Panc1 (cell line): ENCODE data around the gene IL17RE. TPM values are rescaled to one million over a fixed set of nuclear protein-coding genes. Genes with fewer than 3 reads are reported as not detected.

ENCODE experiments used
- ATAC-seq: fragments of 200-7000 bp; cut with Tn5 transposase; 2 replicates; pipeline ENCODE4 v1.9.1; 2020; ENCODE audit warnings: mild to moderate bottlenecking, moderate library complexity
- BruUV-seq: library from RNA; stranded (reverse); fragments of 400-500 nt; replicated peaks from 2 replicates; lab custom pipeline; 2021; lab: Mats Ljungman, UMichigan
- CTCF ChIA-PET: fragments of 300-600 bp; sonication (Branson Sonifier 250); formaldehyde crosslinking; loops from one replicate; lab custom pipeline; 2022; ENCODE audit warnings: antibody characterized with exemption; lab: Charles Lee
- POLR2A ChIA-PET: fragments of 300-600 bp; sonication (Branson Sonifier 250); formaldehyde crosslinking; loops from one replicate; lab custom pipeline; 2022; ENCODE audit warnings: antibody characterized with exemption; lab: Charles Lee
- DNase-seq: peaks from one replicate; pipeline ENCODE4 v3.0.0-alpha.2; 2010; ENCODE audit warnings: low read depth, low spot score
- H3K27ac ChIP-seq: 2 replicates; pipeline ENCODE4 v1.5.1; 2011; ENCODE audit warnings: mild to moderate bottlenecking, low read length, inconsistent platforms
- H3K27me3 ChIP-seq: fragments of 200-500 bp; sonication (Bioruptor generic); 2 replicates; pipeline ENCODE4 v1.6.0; 2014; ENCODE audit warnings: low read length, inconsistent platforms; ENCODE audit not compliant: control insufficient read depth, insufficient read depth
- H3K36me3 ChIP-seq: fragments of 200-500 bp; sonication (Bioruptor generic); 2 replicates; pipeline ENCODE4 v1.5.1; 2014; ENCODE audit warnings: inconsistent platforms, mild to moderate bottlenecking, low read length, moderate library complexity; ENCODE audit not compliant: control insufficient read depth, insufficient read depth
- H3K4me1 ChIP-seq: 2 replicates; pipeline ENCODE4 v1.5.1; 2011; ENCODE audit warnings: inconsistent platforms, mild to moderate bottlenecking, low read length, moderate library complexity; ENCODE audit not compliant: control insufficient read depth, insufficient read depth
- H3K4me3 ChIP-seq, 2 experiments: 2 replicates each; pipeline ENCODE4 v1.5.1; 2011 to 2012; ENCODE audit warnings: low read depth in 2 of 2, low read length in 2 of 2, mild to moderate bottlenecking in 2 of 2, inconsistent platforms in 1 of 2, moderate library complexity in 1 of 2
- H3K9me3 ChIP-seq: fragments of 200-500 bp; sonication (Bioruptor generic); 2 replicates; pipeline ENCODE4 v1.5.1; 2014; ENCODE audit warnings: low read depth, mild to moderate bottlenecking, inconsistent platforms, low read length, moderate library complexity; ENCODE audit not compliant: control insufficient read depth, insufficient read depth
- POLR2AphosphoS5 ChIP-seq: IDR thresholded peaks from 2 replicates; pipeline ENCODE4 v1.6.1; 2012; ENCODE audit warnings: mild to moderate bottlenecking, low read depth, low read length, moderate library complexity
- SIN3A ChIP-seq: IDR thresholded peaks from 2 replicates; pipeline ENCODE4 v1.6.1; 2012; ENCODE audit warnings: low read depth, mild to moderate bottlenecking, low read length, moderate library complexity, borderline replicate concordance; ENCODE audit not compliant: insufficient read depth
- TCF7L2 ChIP-seq: IDR thresholded peaks from 2 replicates; pipeline ENCODE4 v1.6.1; 2011; ENCODE audit warnings: mild to moderate bottlenecking, low read depth, low read length, inconsistent platforms
- in situ Hi-C: cut with HindIII; loops from 2 replicates; pipeline ENCODE4 v1.10.0; 2016; ENCODE audit warnings: low sequenced_read_pairs, low pct_unique_long_range_greater_than_20kb
- intact Hi-C: fragments of 100-400 bp; cut with micrococcal nuclease; formaldehyde crosslinking; loops from one replicate; pipeline ENCODE4 v1.10.0; 2022; ENCODE audit not compliant: unreplicated experiment
- total RNA-seq: library from RNA; stranded (reverse); gene quantifications from one replicate; pipeline ENCODE4 v1.2.1, GENCODE V29; 2021; ENCODE audit not compliant: unreplicated experiment
- TF ChIP-seq, protein P1 (sequence below), 2 experiments: IDR thresholded peaks; 2 replicates each; pipeline ENCODE4 v1.6.1; 2011 to 2012; ENCODE audit warnings: low read depth in 2 of 2, control low read depth in 1 of 2, low read length in 1 of 2, mild to moderate bottlenecking in 1 of 2, moderate library complexity in 1 of 2; ENCODE audit not compliant: insufficient read depth in 1 of 2
- TF ChIP-seq, protein P2 (sequence below): fragments of 450-650 bp; IDR thresholded peaks from 2 replicates; pipeline ENCODE4 v1.5.1; 2017; ENCODE audit warnings: mild to moderate bottlenecking

The IL17RE gene
- total RNA-seq, 1 experiment from 2014 or later = 1.1 TPM

DNA sequence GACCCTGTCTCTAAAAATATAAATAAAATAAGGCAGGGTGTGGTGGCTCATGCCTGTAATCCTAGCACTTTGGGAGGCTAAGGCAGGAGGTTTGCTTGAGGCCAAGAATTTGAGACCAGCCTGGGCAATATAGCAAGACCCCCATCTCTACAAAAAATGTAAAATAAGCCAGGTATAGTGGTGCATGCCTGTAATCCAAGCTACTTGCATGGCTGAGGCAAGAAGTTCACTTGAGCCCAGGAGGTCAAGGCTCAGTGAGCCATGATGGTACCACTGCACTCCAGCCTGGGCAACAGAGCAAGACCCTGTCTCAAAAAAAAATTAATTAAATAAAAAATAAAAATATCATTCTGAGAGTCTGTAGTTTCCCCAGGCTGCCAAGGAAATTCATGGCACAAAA is 16.3 kb upstream of the IL17RE start:
- POLR2A ChIA-PET = interaction anchor here (0.6 kb wide), 1 partner anchor 56 kb away, joined by 3 read pairs; no protein-coding TSS in a partner anchor
- CTCF ChIA-PET = no interaction called here
- BruUV-seq = no TSS peak
- in situ Hi-C loops = no loop called here
- Histone ChIP-seq H3K4me1 (peaks cover 12% of the 10 kb centered on the region), H3K36me3 (peaks cover 4% of the 10 kb centered on the region; the same call in 1 of the 2 replicates), H3K9me3 (no peaks in the 10 kb centered on the region), H3K4me3 (no peak overlapping the region), H3K27ac (no peak overlapping the region), H3K27me3 (no peaks in the 10 kb centered on the region)
- DNase-seq (no peak), ATAC-seq (no peak)
- TF ChIP-seq TCF7L2 (no peak), POLR2AphosphoS5 (no peak), SIN3A (no peak)
- TF ChIP-seq, protein P1, sequence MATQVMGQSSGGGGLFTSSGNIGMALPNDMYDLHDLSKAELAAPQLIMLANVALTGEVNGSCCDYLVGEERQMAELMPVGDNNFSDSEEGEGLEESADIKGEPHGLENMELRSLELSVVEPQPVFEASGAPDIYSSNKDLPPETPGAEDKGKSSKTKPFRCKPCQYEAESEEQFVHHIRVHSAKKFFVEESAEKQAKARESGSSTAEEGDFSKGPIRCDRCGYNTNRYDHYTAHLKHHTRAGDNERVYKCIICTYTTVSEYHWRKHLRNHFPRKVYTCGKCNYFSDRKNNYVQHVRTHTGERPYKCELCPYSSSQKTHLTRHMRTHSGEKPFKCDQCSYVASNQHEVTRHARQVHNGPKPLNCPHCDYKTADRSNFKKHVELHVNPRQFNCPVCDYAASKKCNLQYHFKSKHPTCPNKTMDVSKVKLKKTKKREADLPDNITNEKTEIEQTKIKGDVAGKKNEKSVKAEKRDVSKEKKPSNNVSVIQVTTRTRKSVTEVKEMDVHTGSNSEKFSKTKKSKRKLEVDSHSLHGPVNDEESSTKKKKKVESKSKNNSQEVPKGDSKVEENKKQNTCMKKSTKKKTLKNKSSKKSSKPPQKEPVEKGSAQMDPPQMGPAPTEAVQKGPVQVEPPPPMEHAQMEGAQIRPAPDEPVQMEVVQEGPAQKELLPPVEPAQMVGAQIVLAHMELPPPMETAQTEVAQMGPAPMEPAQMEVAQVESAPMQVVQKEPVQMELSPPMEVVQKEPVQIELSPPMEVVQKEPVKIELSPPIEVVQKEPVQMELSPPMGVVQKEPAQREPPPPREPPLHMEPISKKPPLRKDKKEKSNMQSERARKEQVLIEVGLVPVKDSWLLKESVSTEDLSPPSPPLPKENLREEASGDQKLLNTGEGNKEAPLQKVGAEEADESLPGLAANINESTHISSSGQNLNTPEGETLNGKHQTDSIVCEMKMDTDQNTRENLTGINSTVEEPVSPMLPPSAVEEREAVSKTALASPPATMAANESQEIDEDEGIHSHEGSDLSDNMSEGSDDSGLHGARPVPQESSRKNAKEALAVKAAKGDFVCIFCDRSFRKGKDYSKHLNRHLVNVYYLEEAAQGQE (IDR thresholded peaks at IDR 0.05; ENCODE audit: insufficient read depth in 1 of 2, low read depth in 2 of 2, low read length in 1 of 2) = no peak
- TF ChIP-seq, protein P2, sequence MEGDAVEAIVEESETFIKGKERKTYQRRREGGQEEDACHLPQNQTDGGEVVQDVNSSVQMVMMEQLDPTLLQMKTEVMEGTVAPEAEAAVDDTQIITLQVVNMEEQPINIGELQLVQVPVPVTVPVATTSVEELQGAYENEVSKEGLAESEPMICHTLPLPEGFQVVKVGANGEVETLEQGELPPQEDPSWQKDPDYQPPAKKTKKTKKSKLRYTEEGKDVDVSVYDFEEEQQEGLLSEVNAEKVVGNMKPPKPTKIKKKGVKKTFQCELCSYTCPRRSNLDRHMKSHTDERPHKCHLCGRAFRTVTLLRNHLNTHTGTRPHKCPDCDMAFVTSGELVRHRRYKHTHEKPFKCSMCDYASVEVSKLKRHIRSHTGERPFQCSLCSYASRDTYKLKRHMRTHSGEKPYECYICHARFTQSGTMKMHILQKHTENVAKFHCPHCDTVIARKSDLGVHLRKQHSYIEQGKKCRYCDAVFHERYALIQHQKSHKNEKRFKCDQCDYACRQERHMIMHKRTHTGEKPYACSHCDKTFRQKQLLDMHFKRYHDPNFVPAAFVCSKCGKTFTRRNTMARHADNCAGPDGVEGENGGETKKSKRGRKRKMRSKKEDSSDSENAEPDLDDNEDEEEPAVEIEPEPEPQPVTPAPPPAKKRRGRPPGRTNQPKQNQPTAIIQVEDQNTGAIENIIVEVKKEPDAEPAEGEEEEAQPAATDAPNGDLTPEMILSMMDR = no peak
- intact Hi-C loops = no loop called here

DNA sequence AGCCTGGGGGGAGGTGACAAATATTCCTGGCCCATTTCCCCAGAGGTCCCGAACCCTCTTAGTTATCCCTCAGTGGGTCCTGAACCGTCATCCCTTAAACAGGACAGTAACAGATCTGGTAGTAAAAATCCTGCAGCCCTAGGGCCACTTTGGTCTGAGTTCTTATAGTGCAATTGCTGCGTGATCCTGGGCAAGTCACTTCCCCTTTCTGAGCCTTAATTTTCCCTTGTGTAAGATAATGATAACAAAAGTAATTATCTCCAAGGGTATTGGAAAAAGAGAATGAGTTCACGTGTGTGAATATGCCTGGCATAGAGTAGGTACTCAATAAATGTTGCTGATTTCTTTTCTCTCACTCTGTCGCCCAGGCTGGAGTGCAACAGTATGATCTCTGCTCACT is 15.2 kb upstream of the IL17RE start:
- H3K27ac ChIP-seq = no peak overlapping the region
- TF ChIP-seq SIN3A (no peak), TCF7L2 (no peak), POLR2AphosphoS5 (no peak)
- TF ChIP-seq, protein P1 (IDR thresholded peaks at IDR 0.05; ENCODE audit: insufficient read depth in 1 of 2, low read depth in 2 of 2, low read length in 1 of 2) = no peak
- TF ChIP-seq, protein P2 = no peak
- no peak for DNase-seq
- ATAC-seq = no peak
- H3K36me3 ChIP-seq = peaks cover 4% of the 10 kb centered on the region; the same call in 1 of the 2 replicates
- intact Hi-C loops = no loop called here
- no TSS peak for BruUV-seq
- in situ Hi-C loops = no loop called here
- H3K4me3 ChIP-seq = no peak overlapping the region
- ChIA-PET POLR2A (no interaction called here), CTCF (no interaction called here)
- no peaks in the 10 kb centered on the region for H3K27me3 ChIP-seq
- peaks cover 12% of the 10 kb centered on the region for H3K4me1 ChIP-seq
- no peaks in the 10 kb centered on the region for H3K9me3 ChIP-seq
